IPS-15b (cell line): Measurements from ENCODE around the gene PRKN.

Experiments used
- H3K27me3 ChIP-seq: one replicate; pipeline ENCODE4 v1.6.1; 2013; ENCODE audit warnings: low read length; ENCODE audit not compliant: control insufficient read depth, insufficient read depth
- H3K36me3 ChIP-seq: one replicate; pipeline ENCODE4 v1.6.1; 2013; ENCODE audit warnings: low read length; ENCODE audit not compliant: control insufficient read depth, insufficient read depth
- H3K4me1 ChIP-seq: one replicate; pipeline ENCODE4 v1.6.1; 2013; ENCODE audit warnings: mild to moderate bottlenecking, low read length; ENCODE audit not compliant: control insufficient read depth, insufficient read depth
- H3K4me3 ChIP-seq: one replicate; pipeline ENCODE4 v1.5.1; 2013; ENCODE audit warnings: low read depth, low read length
- H3K9ac ChIP-seq: one replicate; pipeline ENCODE4 v1.6.1; 2013; ENCODE audit warnings: low read depth, mild to moderate bottlenecking, low read length
- H3K9me3 ChIP-seq: one replicate; pipeline ENCODE4 v1.6.1; 2013; ENCODE audit warnings: mild to moderate bottlenecking, low read length; ENCODE audit not compliant: control insufficient read depth, insufficient read depth

PRKN gene

GRCh38 chr6:162313922-162314660, 413.5 kb downstream of the PRKN start:
- no peaks in the 10 kb centered on the region for H3K9me3 ChIP-seq
- no peaks in the 10 kb centered on the region for H3K36me3 ChIP-seq
- H3K4me1 ChIP-seq, result no peaks in the 10 kb centered on the region
- no peaks in the 10 kb centered on the region for H3K27me3 ChIP-seq
- H3K4me3 ChIP-seq, result no peak overlapping the region
- no peak overlapping the region for H3K9ac ChIP-seq

DNA sequence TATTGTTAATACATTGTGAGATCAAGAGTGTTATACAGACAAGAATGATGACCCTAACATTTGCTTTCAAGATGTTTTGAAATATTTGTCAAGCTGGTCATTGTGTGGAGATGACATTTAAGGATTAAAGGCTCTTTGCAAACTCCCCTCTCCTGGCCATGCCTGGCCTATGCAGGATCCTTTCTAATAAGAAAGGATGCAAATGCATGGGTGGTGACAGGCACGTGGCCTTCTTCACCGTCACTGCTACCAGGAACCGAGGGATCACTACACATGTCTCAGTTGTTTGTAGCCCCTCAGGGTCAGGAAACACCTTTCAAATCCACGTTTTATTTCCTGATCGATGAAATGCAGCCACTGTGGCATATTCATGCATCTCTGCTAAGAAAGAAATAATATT, 419.7 kb downstream of the PRKN start:
- Histone ChIP-seq H3K36me3 (no peaks in the 10 kb centered on the region), H3K9ac (no peak overlapping the region), H3K4me1 (no peaks in the 10 kb centered on the region), H3K9me3 (no peaks in the 10 kb centered on the region), H3K27me3 (no peaks in the 10 kb centered on the region), H3K4me3 (no peak overlapping the region)

- no peak overlapping the region for H3K4me3 ChIP-seq
- H3K27me3 ChIP-seq, result no peaks in the 10 kb centered on the region
- H3K9ac ChIP-seq, result no peak overlapping the region
- no peaks in the 10 kb centered on the region for H3K36me3 ChIP-seq
- H3K9me3 ChIP-seq, result no peaks in the 10 kb centered on the region
- H3K4me1 ChIP-seq, result no peaks in the 10 kb centered on the region
These were observed 420.9 kb downstream of the PRKN start for GRCh38 chr6:162306616-162307015.

DNA sequence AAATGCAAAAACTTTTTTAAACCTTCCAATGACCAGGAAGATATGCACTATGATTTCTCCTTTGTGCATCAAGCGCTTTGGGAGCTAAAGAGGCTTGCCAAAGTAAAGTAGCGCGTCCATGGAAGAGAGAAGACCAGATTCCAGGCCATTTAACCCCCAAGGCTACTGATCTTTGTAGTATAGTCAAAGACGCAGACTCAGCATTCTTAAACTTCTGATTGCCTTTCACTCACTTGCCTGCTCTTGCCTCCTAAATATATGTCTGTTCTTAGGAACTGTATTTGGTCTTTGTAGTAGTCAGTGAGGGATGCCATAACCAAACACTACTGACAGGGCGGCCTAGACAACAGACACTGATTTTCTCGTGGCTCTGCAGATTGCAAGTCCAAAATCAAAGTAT, 426.4 kb downstream of the PRKN start:
- H3K36me3 ChIP-seq, result no peaks in the 10 kb centered on the region

GRCh38 chr6:162294029-162294428, 433.5 kb downstream of the PRKN start:
- no peaks in the 10 kb centered on the region for H3K9me3 ChIP-seq

More for the DNA sequence above, 426.4 kb downstream of the PRKN start:
- Histone ChIP-seq H3K27me3 (no peaks in the 10 kb centered on the region), H3K9ac (no peak overlapping the region), H3K4me3 (no peak overlapping the region), H3K4me1 (no peaks in the 10 kb centered on the region), H3K9me3 (no peaks in the 10 kb centered on the region)

DNA sequence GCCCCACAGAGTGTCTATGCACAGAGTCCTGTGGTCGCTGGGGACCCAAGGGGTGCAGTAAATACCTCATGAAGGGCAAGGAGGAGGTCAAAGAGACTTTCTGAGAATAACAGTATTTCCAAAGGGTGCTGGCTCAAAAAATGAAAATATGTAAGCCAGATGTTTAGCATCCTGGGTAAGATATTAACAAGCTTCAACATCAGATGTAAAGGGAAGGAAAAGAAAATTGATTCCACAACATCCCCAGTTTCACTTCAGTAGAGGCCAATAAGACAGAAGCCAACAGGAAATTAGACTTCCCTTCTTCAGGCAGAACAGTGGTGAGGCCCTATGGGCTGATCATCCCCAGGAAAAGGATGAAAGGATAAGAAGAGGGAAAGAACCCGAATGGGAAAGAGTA, 434.7 kb downstream of the PRKN start:
- no peaks in the 10 kb centered on the region for H3K4me1 ChIP-seq
- H3K9me3 ChIP-seq, result no peaks in the 10 kb centered on the region
- H3K36me3 ChIP-seq, result no peaks in the 10 kb centered on the region
- H3K9ac ChIP-seq, result no peak overlapping the region
- H3K27me3 ChIP-seq, result no peaks in the 10 kb centered on the region
- no peak overlapping the region for H3K4me3 ChIP-seq

More at GRCh38 chr6:162294029-162294428, 433.5 kb downstream of the PRKN start:
- Histone ChIP-seq H3K9ac (no peak overlapping the region), H3K27me3 (no peaks in the 10 kb centered on the region), H3K4me1 (no peaks in the 10 kb centered on the region), H3K4me3 (no peak overlapping the region), H3K36me3 (no peaks in the 10 kb centered on the region)

DNA sequence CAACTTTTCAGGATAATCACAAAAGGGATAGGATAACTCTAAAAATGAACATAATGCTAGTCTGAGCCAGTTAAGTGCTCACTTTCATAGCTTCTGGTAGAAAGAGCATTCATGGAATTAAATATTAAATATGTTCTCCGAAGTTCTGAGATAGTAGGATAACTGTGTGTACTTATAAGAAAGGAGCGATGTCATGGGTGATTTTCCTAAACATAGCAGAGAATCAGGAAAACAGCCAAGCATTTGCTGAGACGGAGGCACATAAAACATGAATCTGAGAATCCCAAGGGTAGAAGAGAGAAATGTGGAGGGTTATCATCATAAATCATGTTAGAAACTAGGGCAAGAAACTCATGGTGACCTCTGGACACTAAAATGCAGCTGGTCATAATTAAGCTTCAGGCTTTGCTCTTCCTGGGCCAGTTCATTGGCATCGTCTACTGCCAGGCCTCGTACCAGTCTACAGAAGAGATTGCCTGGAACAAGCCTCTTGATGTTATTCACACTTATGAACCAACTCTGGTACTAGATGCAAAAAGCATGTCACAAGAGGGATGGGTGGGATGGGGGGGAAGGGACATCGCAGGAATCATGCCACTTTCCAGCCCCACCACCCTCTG, 436.6 kb downstream of the PRKN start:
- H3K27me3 ChIP-seq, result no peaks in the 10 kb centered on the region
- no peak overlapping the region for H3K9ac ChIP-seq
- H3K9me3 ChIP-seq, result no peaks in the 10 kb centered on the region
- H3K4me1 ChIP-seq, result no peaks in the 10 kb centered on the region
- H3K36me3 ChIP-seq, result no peaks in the 10 kb centered on the region
- no peak overlapping the region for H3K4me3 ChIP-seq

DNA sequence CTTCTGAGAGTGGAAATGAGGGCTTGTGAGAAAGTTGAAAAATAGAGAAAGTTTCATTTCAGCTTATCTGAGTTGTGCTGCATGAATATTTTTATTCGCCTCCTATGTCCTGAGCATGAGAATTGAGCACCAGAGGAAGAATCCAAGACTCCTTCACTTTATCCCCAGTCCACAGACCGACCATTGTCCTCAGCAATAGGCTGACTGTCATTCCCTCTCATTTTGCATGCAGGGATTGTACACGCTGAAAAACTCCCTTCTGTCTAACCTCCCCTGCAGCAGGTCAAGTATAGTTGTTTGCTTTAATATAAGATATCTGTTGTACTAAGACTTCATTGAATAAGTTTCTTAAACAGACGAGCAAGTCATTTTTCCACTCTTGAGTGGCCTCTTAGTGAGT, 437.6 kb downstream of the PRKN start:
- no peaks in the 10 kb centered on the region for H3K9me3 ChIP-seq
- H3K4me3 ChIP-seq, result no peak overlapping the region
- H3K36me3 ChIP-seq, result no peaks in the 10 kb centered on the region

GRCh38 chr6:162273986-162274385, 453.6 kb downstream of the PRKN start:
- Histone ChIP-seq H3K4me1 (no peaks in the 10 kb centered on the region), H3K9me3 (no peaks in the 10 kb centered on the region), H3K36me3 (no peaks in the 10 kb centered on the region), H3K27me3 (no peaks in the 10 kb centered on the region), H3K4me3 (no peak overlapping the region), H3K9ac (no peak overlapping the region)

More for the DNA sequence above, 437.6 kb downstream of the PRKN start:
- Histone ChIP-seq H3K27me3 (no peaks in the 10 kb centered on the region), H3K9ac (no peak overlapping the region), H3K4me1 (no peaks in the 10 kb centered on the region)

DNA sequence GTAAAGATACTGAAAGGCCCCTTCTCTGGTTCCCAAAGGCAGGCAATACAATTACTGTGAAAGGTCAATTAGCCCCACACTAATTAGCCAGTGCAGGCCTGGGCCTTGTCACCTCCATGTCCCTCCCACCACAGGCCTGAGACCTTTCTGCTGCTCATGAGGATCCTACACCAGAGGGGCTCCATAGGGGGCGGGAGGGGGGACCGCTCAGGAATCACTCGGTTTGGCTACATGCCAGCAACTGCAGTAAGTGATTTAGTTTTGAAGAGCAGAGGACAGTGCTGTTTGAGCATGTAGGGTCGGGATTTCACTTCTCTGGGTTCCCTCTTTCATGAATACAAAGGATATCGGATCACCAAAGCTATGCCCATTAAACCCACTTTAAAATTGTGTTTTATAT, 455.6 kb downstream of the PRKN start:
- Histone ChIP-seq H3K4me1 (no peaks in the 10 kb centered on the region), H3K9me3 (no peaks in the 10 kb centered on the region), H3K27me3 (no peaks in the 10 kb centered on the region), H3K9ac (no peak overlapping the region), H3K36me3 (no peaks in the 10 kb centered on the region), H3K4me3 (no peak overlapping the region)

DNA sequence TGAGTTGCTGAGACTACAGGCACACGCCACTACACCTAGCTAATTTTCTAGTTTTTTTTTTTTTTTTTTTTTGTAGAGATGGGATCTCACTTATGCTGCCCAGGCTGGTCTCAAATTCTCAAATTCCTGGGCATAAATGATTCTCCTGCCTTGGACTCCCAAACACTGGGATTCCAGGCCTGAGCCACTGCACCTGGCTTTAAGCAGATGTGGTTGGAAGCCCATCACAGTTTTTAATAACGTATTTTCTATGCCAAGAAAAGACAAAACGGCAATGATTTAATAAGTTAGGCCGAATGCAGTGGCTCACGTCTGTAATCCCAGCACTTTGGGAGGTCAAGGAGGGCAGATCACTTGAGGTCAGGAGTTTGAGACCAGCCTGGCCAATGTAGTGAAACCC, 456.6 kb downstream of the PRKN start:
- no peaks in the 10 kb centered on the region for H3K27me3 ChIP-seq
- H3K4me3 ChIP-seq, result no peak overlapping the region
- no peak overlapping the region for H3K9ac ChIP-seq
- H3K36me3 ChIP-seq, result no peaks in the 10 kb centered on the region
- no peaks in the 10 kb centered on the region for H3K4me1 ChIP-seq
- no peaks in the 10 kb centered on the region for H3K9me3 ChIP-seq

GRCh38 chr6:162267641-162268040, 459.9 kb downstream of the PRKN start:
- Histone ChIP-seq H3K9ac (no peak overlapping the region), H3K36me3 (no peaks in the 10 kb centered on the region), H3K9me3 (no peaks in the 10 kb centered on the region), H3K27me3 (no peaks in the 10 kb centered on the region), H3K4me1 (peaks cover 5% of the 10 kb centered on the region), H3K4me3 (no peak overlapping the region)
